22Rv1 (cell line): Measurements from ENCODE around the gene TAB2.

Experiments used
- CTCF ChIP-seq: fragments of 450-650 bp; IDR thresholded peaks from 2 replicates; pipeline ENCODE4 v1.5.1; 2017; ENCODE audit warnings: mild to moderate bottlenecking
- ZFX ChIP-seq: fragments of 450-650 bp; IDR thresholded peaks from 2 replicates; pipeline ENCODE4 v1.6.1; 2017; ENCODE audit warnings: antibody characterized with exemption, borderline replicate concordance

DNA sequence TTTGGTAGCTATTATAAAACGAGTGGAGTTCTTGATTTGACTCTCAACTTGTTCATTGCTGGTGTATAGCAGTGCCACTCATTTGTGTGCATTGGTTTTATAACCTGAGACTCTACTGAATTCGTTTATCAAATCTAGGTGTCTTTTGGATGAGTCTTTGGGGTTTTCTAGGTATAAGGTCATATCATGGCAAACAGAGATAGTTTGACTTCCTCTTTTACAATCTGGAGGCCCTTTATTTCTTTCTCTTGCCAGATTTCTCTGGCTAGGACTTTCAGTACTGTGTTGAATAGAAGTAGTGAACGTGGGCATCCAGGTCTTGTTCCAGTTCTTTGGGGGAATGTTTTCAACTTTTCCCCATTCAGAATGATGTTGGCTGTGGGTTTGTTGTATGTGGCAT, 121.3 kb downstream of the TAB2 start:
- no peak for TF ChIP-seq CTCF
- no peak for TF ChIP-seq ZFX
